ENCODE data around the gene TCP10L.
A peak's percentile ranks its signal among the peaks of the same experiment; 100 is the strongest.
"Not testable (repeated sequence)": the region's sequence is repeated elsewhere in the genome, so short reads cannot be mapped to it uniquely, and the experiment has no call there.

TCP10L gene

DNA sequence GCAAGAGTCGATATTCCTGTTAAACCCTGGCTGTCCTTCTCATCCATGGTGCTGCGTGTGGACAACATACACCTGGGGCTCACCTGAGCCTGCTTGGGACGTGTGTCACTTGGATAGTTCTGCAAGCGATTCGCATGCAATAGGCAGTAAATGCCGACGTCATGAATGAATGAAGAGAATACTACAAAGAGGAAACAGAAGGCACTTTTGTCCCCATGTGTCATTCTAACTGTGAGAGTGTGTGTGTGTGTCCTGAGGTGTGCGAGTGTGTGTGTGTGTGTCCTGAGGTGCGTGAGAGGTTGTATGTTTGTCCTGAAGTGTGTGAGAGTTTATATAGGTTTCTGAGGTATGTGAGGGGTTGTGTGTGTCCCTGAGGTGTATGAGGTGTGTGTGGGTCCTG lies 647 bp upstream of the TCP10L start:
- DNase-seq (ENCODE audit: low read depth) = no peak

DNA sequence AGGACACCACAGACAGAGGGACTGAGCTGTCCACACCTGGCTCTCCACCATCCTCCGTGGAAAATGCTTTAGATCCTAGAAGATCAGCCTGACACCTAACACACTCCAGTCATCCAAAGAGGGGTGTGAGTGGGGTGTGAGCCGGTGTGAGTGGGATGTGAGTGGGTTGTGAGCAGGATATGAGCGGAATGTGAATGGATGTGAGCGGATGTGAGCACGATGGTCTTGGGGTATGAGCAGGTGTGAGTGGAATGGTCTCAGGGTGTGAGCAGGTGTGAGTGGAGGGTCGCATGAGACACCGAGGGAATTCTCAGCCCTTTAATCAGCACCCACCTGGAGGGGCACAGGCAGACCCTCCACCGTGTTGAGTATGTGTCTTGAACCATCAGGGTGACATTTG lies 851 bp downstream of the TCP10L start:
- DNase-seq (ENCODE audit: low read depth) = no peak

DNA sequence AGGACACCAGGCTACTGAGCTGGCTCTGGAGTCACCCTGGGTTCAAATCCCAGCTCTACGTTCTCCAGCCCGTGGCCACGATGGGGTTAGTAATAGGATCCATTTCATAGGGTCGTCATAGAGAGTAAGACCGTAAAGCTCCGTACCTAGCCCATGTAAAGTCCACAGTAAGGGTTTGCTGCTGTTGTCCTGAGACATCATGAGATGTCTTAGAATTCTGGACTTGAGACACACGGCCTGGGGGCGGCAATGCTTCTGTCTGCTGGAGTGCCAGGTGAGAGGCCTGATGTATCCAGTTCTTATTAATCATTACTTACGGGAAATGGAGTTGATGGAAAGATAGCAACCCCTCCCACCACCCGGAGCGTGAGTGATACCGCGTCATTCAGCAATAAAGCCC lies 3.6 kb downstream of the TCP10L start:
- DNase-seq (ENCODE audit: low read depth) = no peak

DNA sequence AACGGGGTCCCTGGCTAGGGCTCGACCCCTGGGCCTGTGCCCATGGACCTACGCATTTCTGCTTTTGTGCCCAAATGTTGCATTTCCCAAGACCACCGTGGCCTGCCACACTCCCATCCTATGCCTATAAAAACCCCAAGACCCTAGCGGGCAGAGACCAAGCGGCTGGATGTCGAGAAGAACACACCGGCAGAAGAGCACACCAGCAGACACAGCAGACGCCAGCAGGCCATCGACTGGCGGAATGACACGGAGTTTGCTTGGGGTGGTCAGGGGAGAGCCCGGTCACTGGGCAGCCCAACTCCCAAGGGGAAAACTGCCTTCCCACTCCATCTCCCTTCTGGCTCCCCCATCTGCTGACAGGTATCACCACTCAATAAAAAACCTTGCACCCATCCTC lies 4.4 kb downstream of the TCP10L start:
- no peak for DNase-seq (ENCODE audit: low read depth)

DNA sequence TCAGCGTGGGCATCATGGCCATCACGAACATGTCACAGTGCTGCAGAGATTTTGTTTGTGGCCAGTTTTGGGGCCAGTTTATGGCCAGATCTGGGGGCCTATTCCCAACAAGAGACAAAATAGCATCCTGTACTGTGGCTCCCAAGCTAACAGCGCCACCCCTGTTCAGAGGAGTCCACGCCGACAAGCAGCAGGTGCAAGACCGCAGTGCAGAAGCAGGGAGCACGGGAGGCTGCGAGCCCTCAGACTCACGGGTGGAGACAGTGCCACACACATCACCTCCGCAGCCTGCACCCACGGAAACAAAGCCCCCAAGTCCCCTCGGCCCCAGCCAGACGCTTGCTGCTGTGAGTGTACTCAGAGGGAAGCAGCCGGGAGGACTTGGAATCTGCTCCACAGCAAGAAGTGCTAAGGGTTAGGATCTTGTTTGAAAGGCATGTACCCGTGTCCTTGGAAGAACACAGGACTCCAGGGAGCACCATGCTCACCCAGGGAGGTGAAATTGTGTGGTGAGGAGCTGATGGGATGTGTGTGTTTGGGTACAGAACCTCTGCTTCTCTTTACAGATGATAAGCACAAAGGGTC lies 7.1 kb downstream of the TCP10L start:
- DNase-seq (ENCODE audit: low read depth) = no peak

DNA sequence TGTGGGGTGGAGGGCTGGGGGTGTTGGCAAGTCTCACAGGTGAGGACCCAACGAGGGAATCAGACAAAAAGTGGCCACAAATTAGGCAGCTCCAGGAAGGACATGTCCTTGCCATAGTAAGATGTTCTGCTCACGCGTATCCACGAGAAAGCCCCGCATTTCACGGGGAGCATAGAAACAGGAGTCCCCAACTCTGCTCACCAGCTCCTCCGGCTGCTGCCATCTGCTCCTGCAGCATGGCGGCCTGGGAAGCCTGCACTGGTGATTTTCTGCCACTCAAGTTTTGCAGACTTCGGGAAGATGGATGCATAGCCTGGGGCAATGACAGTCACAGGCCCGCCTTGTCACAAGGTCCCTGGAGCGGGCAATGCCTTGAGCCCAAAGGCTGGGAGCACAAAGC lies 9.3 kb downstream of the TCP10L start:
- no peak for DNase-seq (ENCODE audit: low read depth)

DNA sequence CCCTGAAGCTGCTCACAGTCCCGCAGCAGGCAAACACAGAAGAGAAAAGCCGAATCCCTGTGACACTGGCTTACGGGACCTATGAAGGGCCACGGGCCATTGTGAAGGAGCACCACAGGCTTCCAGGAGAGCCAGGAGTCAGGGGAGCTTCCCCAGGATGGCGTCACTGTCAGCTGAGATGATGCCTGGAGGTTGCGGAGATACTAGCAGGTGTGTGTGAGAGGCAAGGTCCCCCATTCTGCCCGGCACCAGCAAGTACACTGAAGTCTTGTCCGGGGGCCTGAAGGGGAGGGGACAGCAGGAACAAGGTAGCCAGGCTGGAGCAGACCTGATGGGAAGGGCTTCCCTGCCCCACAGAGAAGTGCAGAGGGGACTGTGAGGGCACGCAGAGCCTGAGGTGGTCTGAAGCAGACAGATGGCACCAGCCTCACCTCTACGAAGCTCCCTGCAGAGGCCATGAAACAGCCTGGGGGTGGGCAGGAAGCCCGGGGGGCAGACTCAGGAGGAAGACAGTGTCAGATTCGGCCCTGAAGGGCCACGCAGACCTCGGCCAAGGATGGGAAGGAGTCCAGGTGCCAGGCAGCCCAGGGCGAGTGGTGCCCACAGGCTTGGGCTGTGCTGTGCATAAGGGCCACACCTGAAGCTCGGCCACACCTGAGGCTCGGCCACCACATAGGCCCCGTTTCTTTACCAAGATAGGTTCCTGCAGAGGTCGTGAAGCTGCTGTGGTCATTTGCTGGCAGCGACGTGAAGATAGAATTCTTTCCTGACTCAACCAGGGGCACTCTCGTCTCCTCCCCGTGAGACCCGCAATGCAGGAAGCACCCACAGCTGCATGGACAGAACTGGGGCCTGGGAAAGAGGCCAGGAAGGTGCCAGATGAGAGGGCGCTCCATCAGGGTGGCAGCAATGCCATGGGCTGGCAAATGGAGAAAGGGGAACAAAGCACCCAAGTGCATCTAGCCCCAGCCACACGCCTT lies 10.1 kb downstream of the TCP10L start:
- DNase-seq (ENCODE audit: low read depth) = no peak

DNA sequence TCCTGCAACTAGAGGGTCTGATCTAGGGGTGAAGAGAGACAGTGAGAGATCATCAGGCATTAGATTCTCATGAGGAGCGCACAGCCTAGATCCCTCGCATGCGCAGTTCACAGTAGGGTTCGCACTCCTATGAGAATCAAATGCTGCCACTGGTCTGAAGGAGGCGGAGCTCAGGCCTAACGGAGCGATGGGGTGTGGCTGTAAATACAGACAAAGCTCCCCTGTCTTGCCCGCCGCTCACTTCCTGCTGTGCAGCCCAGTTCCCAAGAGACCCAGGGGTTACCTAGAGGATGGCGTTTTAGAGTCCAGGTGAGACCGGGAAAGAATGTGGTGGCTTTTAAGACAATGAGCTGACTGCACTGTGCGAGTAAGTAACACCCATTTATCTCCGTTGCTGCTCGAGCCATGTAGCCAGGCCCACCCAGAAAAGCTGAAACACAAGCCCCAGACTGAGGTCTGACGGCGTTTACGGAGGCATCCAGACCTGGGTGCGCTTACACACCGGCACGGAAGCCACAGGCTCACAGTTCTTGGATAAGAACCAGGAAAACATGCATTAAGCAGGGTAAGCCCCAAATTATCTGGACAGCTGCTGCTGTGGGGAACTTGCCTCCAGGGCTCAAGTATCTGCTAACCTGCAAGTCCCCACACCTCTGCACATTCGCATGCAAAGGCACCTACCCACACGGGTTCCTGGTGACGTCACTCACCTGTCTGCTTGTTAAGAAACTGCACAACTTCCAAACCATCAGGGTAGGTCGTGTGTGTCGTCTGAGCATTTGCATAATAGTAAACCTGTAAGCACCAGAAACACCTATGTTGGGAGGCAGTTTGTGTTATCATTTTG lies 12.5 kb downstream of the TCP10L start:
- no peak for DNase-seq (ENCODE audit: low read depth)

DNA sequence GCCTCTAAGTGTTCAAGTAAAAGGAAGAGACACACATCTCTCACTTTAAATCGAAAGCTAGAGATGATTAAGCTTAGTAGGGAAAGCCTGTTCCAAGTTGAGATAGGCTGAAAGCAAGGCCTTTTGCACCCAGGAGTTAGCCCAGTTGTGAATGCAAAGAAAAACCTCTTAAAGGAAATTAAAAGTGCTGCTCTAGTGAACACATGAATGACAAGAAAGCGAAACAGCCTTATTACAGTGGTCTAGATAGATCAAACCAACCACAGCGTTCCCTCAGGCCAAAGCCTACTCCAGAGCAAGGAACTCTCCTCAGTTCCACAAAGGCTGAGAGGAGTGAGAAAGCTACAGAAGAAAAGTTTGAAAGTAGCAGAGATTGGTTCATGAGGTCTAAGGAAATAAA lies 14.9 kb downstream of the TCP10L start:
- DNase-seq (ENCODE audit: low read depth) = no peak

DNA sequence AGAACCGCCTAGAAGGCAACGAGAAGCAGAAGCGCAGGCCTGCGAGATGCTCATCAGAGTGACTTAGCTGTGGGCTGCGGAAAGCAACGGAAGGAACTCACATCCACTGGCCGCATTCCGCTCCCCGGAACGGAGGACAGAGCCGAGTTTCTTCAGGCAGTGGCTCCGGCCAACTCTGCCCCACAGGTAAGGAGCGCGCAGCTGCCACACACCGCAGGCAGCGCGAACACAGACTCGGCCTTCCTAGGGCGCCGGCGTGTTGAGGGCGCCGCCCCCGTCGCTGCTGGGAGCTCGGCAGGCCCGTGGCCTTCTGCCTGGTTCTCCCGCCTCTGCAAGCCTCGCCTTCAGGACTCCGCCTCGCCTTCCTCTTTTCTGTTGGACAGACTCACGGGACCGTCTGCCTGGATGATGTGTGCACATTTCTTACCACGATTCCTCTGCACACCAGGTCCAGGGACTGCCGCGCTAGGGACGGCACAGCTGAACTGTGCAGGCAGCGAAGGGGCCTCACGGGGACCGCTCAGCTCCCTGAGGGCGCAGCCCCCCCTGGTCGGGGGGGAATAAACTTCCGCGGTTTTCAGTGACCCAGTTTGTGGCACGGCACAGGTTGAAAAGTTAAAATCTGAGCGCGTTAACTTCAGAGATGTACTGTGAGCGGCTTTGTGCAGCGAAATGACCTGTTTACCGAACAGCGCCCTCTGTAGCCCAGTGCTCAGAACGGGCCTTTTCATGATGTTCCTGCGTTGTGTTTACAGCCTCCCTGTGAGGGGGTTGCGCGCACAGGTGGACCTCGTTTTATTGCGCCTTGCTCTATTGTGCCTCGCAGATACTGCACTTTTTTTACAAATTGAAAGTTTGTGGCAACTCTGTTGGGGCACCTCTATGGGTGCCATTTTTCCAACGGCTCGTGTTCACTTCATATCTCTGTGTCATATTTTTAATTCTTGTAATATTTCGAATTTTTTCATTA lies 15.8 kb downstream of the TCP10L start:
- DNase-seq (ENCODE audit: low read depth) = peak; percentile 69

DNA sequence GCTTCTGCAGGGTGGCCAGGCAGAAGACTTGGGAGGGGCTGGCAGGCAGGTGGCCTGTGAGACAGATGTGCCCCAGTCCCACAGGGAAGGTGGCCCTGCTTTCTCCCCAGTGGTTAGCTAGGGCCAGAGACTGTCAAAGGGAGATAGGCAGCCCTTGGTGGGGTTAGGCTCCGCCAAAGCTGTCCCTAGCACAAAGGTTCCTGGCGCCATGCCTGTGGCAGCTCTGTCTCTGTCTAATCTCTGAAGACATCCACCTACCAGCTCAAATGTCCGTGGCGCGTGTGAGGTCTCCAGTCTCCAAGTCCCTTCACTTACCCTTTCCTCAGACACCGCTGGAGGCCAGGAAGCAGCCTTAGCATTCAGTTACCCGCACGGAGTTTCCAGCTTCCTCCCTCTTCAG lies 17.7 kb downstream of the TCP10L start:
- DNase-seq (ENCODE audit: low read depth) = no peak

DNA sequence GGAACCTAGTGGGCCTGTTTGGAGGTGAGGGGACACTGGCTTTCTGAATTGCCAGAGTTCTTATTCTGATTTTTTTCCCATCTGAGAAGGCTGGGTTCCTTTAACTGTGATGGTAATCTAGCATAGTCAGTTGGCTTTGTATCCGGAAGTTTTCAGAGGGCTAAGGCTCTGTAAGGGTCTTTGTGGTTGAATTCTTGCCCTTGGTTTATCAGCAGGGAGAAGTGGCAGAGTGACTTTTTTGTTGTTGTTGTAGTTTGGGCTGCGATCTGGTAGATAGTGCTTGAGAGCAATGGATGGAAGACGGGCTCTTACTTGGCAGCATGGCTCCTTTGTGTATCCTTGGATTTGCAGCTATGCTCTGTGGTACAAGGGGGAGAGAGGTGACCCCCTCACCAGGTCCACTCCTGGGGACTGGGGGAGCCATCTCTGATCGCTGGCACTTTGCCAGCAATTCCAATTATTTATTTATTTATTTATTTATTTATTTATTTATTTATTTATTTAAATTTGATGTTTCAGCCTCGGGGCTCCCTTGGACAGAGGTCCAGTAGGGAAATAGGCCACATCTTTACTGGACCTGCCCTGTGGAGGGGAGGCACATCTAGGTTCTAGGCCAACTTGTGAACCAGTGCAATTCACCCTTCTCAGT lies 18.5 kb downstream of the TCP10L start:
- DNase-seq (ENCODE audit: low read depth) = no peak

DNA sequence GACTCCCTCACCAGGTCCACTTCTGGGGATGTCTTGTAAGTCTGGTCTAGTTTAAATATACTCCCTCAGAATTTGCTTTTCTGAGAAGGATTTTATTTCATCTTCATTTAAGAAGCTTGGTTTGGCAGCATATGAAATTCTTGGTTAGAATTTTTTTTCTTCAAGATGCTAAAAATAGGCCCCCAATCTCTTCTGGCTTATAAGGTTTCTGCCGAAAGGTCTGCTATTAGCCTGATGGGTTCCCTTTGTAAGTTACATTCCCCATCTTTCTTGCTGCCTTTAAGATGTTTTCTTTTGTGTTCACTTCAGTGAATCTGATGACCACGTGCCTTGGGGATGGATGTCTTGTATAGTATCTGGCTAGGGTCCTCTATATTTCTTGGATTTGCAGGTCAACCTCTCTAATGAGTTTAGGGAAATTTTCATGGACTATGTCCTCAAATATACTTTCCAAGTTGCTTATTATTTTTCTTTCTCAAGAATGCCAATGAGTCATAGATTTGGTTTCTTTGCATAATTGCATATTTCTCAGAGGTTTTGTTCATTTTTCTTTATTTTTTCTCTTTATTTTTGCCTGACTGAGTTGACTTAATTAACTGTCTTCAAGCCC lies 19.4 kb downstream of the TCP10L start:
- no peak for DNase-seq (ENCODE audit: low read depth)

DNA sequence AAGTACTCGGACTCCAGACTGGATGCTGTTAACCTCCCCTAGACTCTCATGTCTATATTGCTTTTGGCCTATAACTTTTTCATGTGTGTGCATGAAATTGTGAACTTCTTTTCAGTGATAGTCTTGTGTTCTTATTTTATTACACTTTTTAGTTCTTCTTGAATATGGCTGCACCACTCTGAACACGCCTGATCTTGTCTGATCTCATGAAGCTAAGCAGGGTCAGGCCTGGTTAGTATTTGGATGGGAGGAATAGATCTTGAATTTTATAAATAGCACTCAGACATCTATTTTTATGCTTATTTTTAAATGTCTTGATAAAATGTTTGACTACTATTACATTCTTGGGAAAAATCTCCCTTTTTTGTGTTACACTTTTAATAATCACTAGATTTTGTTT lies 22.4 kb downstream of the TCP10L start:
- no peak for DNase-seq (ENCODE audit: low read depth)

DNA sequence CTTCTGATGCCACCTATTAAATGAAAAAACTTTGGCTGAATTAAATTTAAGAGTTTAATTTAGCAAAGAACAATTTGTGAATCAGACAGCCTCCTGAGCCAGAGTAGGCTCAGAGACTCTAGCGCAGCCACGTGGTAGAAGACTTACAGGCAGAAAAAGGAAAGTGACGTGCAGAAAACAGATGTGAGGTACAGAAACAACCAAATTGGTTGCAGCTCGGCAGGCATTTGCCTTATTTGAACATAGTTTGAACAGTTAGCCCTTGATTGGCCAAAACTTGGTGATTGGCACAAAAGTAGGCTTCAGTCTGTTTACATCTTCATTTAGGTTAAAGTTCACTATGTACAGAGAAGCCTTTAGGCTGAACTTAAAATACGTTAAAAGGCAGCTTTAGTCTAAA lies 22.9 kb downstream of the TCP10L start:
- no peak for DNase-seq (ENCODE audit: low read depth)

DNA sequence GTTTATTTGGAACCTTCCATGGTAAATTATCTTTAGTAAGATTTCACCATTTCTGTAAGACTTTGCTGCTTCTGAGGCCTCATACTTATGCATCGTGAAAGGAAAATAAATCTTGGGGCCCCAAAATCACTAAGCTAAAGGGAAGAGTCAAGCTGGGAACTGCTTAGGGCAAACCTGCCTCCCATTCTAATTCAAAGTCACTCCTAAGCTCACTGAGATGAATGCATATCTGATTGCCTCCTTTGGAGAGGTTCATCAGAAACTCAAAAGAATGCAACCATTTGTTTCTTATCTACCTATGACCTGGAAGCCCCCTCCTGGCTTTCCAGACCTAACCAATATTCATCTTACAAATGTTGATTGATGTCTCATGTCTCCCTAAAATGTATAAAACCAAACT lies 23.8 kb downstream of the TCP10L start:
- not testable (repeated sequence) for DNase-seq (ENCODE audit: low read depth)

DNA sequence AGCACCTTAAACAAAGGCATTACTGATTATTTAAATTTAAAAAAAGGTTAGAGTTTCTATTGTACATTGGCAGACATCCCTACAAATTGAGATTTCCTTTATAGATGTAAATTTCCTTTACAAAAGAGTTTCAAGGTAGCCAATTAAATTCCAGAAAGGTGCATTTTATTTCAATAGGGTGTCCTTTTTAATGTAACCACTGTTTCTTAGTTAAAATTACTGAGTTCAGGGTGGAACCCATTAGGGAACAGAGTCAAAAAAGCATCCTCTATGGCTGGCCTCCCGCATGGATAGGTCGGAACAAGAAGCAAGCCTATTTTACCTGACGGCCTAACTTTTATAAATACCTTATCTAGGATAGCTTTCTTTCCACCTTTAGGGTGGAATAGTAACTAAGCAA lies 24.4 kb downstream of the TCP10L start:
- no peak for DNase-seq (ENCODE audit: low read depth)

DNA sequence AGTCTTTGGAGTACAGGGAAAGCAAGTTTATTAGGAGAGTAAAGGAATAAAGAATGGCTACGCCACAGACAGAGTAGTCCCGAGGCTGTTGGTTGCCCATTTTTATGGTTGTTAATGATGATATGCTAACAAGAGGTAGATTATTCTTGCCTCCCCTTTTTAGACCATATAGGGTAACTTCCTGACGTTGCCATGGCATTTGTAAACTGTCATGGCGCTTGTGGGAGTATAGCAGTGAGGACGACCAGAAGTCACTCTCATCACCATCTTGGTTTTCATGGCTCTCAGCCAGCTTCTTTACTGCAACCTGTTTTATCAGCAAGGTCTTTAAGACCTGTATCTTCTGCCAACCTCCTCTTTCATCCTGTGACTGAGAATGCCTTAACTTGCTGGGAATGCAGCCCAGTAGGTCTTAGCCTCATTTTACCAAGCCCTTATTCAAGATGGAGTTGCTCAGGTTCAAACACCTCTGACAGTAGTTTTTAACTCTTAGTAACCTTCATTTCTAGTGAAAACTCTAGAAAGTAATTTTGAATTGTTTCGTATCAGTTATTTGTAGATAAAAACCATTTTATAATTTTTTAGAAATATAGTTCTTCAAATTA lies 26.2 kb downstream of the TCP10L start:
- DNase-seq (ENCODE audit: low read depth) = no peak

DNA sequence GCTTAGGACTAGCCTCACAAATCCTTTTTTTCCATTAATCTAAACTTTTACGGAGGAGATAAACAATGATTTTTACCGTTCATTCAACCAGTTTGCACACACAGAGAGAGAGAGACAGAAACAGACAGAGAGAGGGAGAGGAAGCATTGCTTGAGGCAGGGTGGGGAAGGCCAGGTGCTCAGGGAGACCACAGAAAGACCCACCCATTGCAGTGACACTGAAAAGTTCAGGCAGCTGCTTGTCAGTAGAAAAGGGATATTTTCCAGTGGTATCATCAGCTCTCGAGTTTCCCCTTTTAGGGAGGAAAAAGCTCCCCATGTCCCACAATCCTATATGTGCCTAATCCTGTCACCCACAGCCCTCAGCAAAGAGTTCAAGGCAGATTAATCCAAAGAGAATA lies 27.2 kb downstream of the TCP10L start:
- no peak for DNase-seq (ENCODE audit: low read depth)

Measured in activated T-helper 1 cell treated with Interleukin-2 at 50 U/mL for 16 hours (primary cell).